H1 (cell line): Measurements from ENCODE around the gene GRID1. TPM values are rescaled to one million over a fixed set of nuclear protein-coding genes. Genes with fewer than 3 reads are reported as not detected.

Experiments used
- CTCF ChIA-PET: fragments of 300-600 bp; sonication (Branson Sonifier 250); formaldehyde crosslinking; loops from one replicate; lab custom pipeline; 2021; ENCODE audit not compliant: partially characterized antibody; lab: Charles Lee
- POLR2A ChIA-PET: fragments of 300-600 bp; sonication (Branson Sonifier 250); formaldehyde crosslinking; loops from one replicate; lab custom pipeline; 2021; ENCODE audit warnings: inconsistent platforms; ENCODE audit not compliant: partially characterized antibody; lab: Charles Lee
- DNase-seq, 2 experiments: peaks; one replicate each; pipeline versions ENCODE4 v3.0.0 to v3.0.0-alpha.2; 2010 to 2022; ENCODE audit warnings: low spot score in 2 of 2, low read depth in 1 of 2, mixed read lengths in 1 of 2
- FAIRE-seq: peaks from 2 replicates; lab custom pipeline; 2011; peaks lifted over from hg19 to GRCh38; lab: Jason Lieb, UNC
- H2AFZ ChIP-seq: 2 replicates; pipeline ENCODE4 v1.8.1; 2012; ENCODE audit warnings: low read length, inconsistent platforms
- H2AK5ac ChIP-seq: 2 replicates; pipeline ENCODE4 v1.6.1; 2013; ENCODE audit warnings: low read depth, low read length
- H2BK120ac ChIP-seq: replicated peaks from 2 replicates; pipeline ENCODE3; 2013; ENCODE audit warnings: low read depth, low read length, inconsistent platforms
- H2BK12ac ChIP-seq: 2 replicates; pipeline ENCODE4 v1.6.1; 2013; ENCODE audit warnings: low read depth, low read length
- H2BK15ac ChIP-seq: 2 replicates; pipeline ENCODE4 v1.6.1; 2013; ENCODE audit warnings: low read length
- H2BK20ac ChIP-seq: 2 replicates; pipeline ENCODE4 v1.6.1; 2013; ENCODE audit warnings: low read length
- H2BK5ac ChIP-seq: 2 replicates; pipeline ENCODE4 v1.6.1; 2013; ENCODE audit warnings: low read depth, low read length
- H3K14ac ChIP-seq: 2 replicates; pipeline ENCODE4 v1.6.1; 2013; ENCODE audit warnings: inconsistent platforms; ENCODE audit not compliant: insufficient read length
- H3K18ac ChIP-seq: 2 replicates; pipeline ENCODE4 v1.6.1; 2013; ENCODE audit warnings: low read length; ENCODE audit errors: extremely low read depth
- H3K23ac ChIP-seq: 2 replicates; pipeline ENCODE4 v1.6.1; 2013; ENCODE audit warnings: inconsistent platforms; ENCODE audit not compliant: insufficient read length
- H3K23me2 ChIP-seq: 2 replicates; pipeline ENCODE4 v1.6.1; 2013; ENCODE audit warnings: low read depth, low read length
- H3K27ac ChIP-seq: 2 replicates; pipeline ENCODE4 v1.6.1; 2011; ENCODE audit warnings: low read depth, low read length, inconsistent platforms
- H3K27me3 ChIP-seq, 4 experiments: replicated peaks in 1 of 4; 1 replicate in 1 of 4; 2 replicates in 3 of 4; pipeline versions ENCODE4 v1.6.1 to v1.8.1; 2011 to 2013; ENCODE audit warnings: low read length in 3 of 4, mild to moderate bottlenecking in 3 of 4, inconsistent platforms in 2 of 4, mixed read lengths in 2 of 4, moderate library complexity in 1 of 4; ENCODE audit not compliant: control insufficient read depth in 3 of 4, insufficient read depth in 3 of 4; ENCODE audit errors: extremely low read depth in 1 of 4
- H3K36me3 ChIP-seq, 4 experiments: 2 replicates each; pipeline versions ENCODE4 v1.6.1 to v1.8.1; 2011 to 2013; ENCODE audit warnings: mild to moderate bottlenecking in 4 of 4, low read length in 3 of 4, moderate library complexity in 2 of 4, control low read depth in 1 of 4, inconsistent platforms in 1 of 4; ENCODE audit not compliant: insufficient read depth in 4 of 4, control insufficient read depth in 2 of 4
- H3K4ac ChIP-seq: replicated peaks from 2 replicates; pipeline ENCODE3; 2013; ENCODE audit warnings: low read length, low read depth, mixed read lengths, inconsistent platforms; ENCODE audit not compliant: insufficient read length
- H3K4me1 ChIP-seq, 4 experiments: replicated peaks in 1 of 4; 1 replicate in 1 of 4; 2 replicates in 3 of 4; pipeline versions ENCODE4 v1.6.1 to v1.8.1; 2011 to 2013; ENCODE audit warnings: low read length in 3 of 4, inconsistent platforms in 2 of 4, mixed read lengths in 1 of 4; ENCODE audit not compliant: insufficient read depth in 4 of 4, control insufficient read depth in 3 of 4
- H3K4me2 ChIP-seq, 2 experiments: 2 replicates each; pipeline versions ENCODE4 v1.6.1 to v1.8.1; 2011 to 2013; ENCODE audit warnings: low read depth in 2 of 2, low read length in 2 of 2, control low read depth in 1 of 2, inconsistent platforms in 1 of 2, mild to moderate bottlenecking in 1 of 2; ENCODE audit not compliant: insufficient read depth in 1 of 2
- H3K4me3 ChIP-seq, 4 experiments: fragments of 200-600, 300-600 bp in 1 of 4; sonication (generic), shearing (Covaris generic), sonication (Bioruptor Twin) in 1 of 4; 2 replicates each; pipeline versions ENCODE4 v1.5.1 to v1.8.1; 2011 to 2016; ENCODE audit warnings: low read length in 4 of 4, low read depth in 3 of 4, control low read depth in 2 of 4, inconsistent platforms in 2 of 4, mild to moderate bottlenecking in 2 of 4, mixed read lengths in 1 of 4, moderate library complexity in 1 of 4; ENCODE audit not compliant: insufficient read depth in 2 of 4; ENCODE audit errors: extremely low read depth in 1 of 4
- H3K56ac ChIP-seq: replicated peaks from 2 replicates; pipeline ENCODE3; 2013; ENCODE audit warnings: low read depth, mild to moderate bottlenecking, mixed read lengths, low read length, inconsistent platforms; ENCODE audit not compliant: insufficient read length
- H3K79me1 ChIP-seq: 2 replicates; pipeline ENCODE4 v1.6.1; 2013; ENCODE audit warnings: low read depth, low read length, control low read depth
- H3K79me2 ChIP-seq, 2 experiments: 2 replicates each; pipeline versions ENCODE4 v1.6.1 to v1.8.1; 2012 to 2013; ENCODE audit warnings: low read length in 2 of 2, mild to moderate bottlenecking in 2 of 2, inconsistent platforms in 1 of 2; ENCODE audit not compliant: insufficient read depth in 2 of 2, control insufficient read depth in 1 of 2
- H3K9ac ChIP-seq, 4 experiments: replicated peaks in 1 of 4; 1 replicate in 1 of 4; 2 replicates in 3 of 4; pipeline versions ENCODE4 v1.6.1 to v1.8.1; 2011 to 2013; ENCODE audit warnings: low read depth in 3 of 4, low read length in 3 of 4, control low read depth in 2 of 4, mild to moderate bottlenecking in 2 of 4, moderate library complexity in 2 of 4, inconsistent platforms in 1 of 4; ENCODE audit errors: extremely low read depth in 1 of 4
- H3K9me3 ChIP-seq, 2 experiments: 2 replicates each; pipeline versions ENCODE4 v1.6.1 to v1.8.1; 2012 to 2013; ENCODE audit warnings: mild to moderate bottlenecking in 2 of 2, moderate library complexity in 2 of 2, control low read depth in 1 of 2, inconsistent platforms in 1 of 2, low read depth in 1 of 2, low read length in 1 of 2, mixed read lengths in 1 of 2; ENCODE audit not compliant: insufficient read depth in 2 of 2
- H4K20me1 ChIP-seq, 2 experiments: replicated peaks in 1 of 2; 2 replicates each; pipeline versions ENCODE3 to v1.8.1; 2011 to 2013; ENCODE audit warnings: inconsistent platforms in 2 of 2, low read length in 2 of 2, mild to moderate bottlenecking in 1 of 2; ENCODE audit not compliant: insufficient read depth in 2 of 2, control insufficient read depth in 1 of 2
- H4K5ac ChIP-seq: 2 replicates; pipeline ENCODE4 v1.6.1; 2013; ENCODE audit warnings: low read length, low read depth, mixed read lengths, inconsistent platforms; ENCODE audit not compliant: insufficient read length
- H4K8ac ChIP-seq: 2 replicates; pipeline ENCODE4 v1.8.0; 2013; ENCODE audit warnings: mild to moderate bottlenecking, moderate library complexity, low read length, inconsistent platforms; ENCODE audit not compliant: insufficient read depth; ENCODE audit errors: extremely low read depth
- H4K91ac ChIP-seq: replicated peaks from 2 replicates; pipeline ENCODE3; 2013; ENCODE audit warnings: low read length, mixed read lengths, inconsistent platforms; ENCODE audit not compliant: insufficient read length
- CTBP2 ChIP-seq: IDR thresholded peaks from 2 replicates; pipeline ENCODE4 v1.7.0; 2011; ENCODE audit warnings: borderline replicate concordance, mild to moderate bottlenecking, moderate library complexity, mixed read lengths, low read length; ENCODE audit not compliant: insufficient read depth, insufficient read length
- JUND ChIP-seq: IDR thresholded peaks from 2 replicates; pipeline ENCODE4 v1.6.1; 2011; ENCODE audit warnings: mild to moderate bottlenecking, improper control_type of control experiment, low read length
- NANOG ChIP-seq: IDR thresholded peaks from 2 replicates; pipeline ENCODE4 v1.6.1; 2011; ENCODE audit warnings: low read length, low read depth, mild to moderate bottlenecking, inconsistent platforms; ENCODE audit not compliant: insufficient read depth, poor library complexity, severe bottlenecking
- POLR2A ChIP-seq, 2 experiments: IDR thresholded peaks; 1 replicate in 1 of 2; 2 replicates in 1 of 2; pipeline ENCODE4 v1.6.1; 2011; ENCODE audit warnings: low read depth in 2 of 2, low read length in 2 of 2, mild to moderate bottlenecking in 2 of 2; ENCODE audit errors: control extremely low read depth in 1 of 2
- POLR2AphosphoS5 ChIP-seq: IDR thresholded peaks from 2 replicates; pipeline ENCODE4 v1.6.1; 2011; ENCODE audit warnings: low read depth, low read length
- RXRA ChIP-seq: IDR thresholded peaks from 2 replicates; pipeline ENCODE4 v1.6.1; 2011; ENCODE audit warnings: low read depth, mild to moderate bottlenecking, low read length, moderate library complexity; ENCODE audit not compliant: insufficient read depth
- USF2 ChIP-seq: IDR thresholded peaks from 2 replicates; pipeline ENCODE4 v1.6.1; 2011; ENCODE audit warnings: low read length, improper control_type of control experiment
- WGBS, 2 experiments: shearing (Covaris generic) in 1 of 2; methylation state at CpG; one replicate each; pipeline versions ENCODE4 v1.1.6 to v1.1.7; 2013 to 2015; ENCODE audit warnings: low lambda C conversion rate in 2 of 2, mixed read lengths in 2 of 2, inconsistent platforms in 1 of 2, low coverage in 1 of 2, missing lambda C conversion rate in 1 of 2; ENCODE audit not compliant: insufficient replicate concordance in 2 of 2, insufficient coverage in 1 of 2, insufficient read length in 1 of 2; ENCODE audit errors: extremely low coverage in 1 of 2, missing lambda C conversion rate in 1 of 2; 5-methylcytosine and 5-hydroxymethylcytosine counted together
- polyA plus RNA-seq, 7 experiments: library from polyadenylated mRNA; depleted of rRNA in 3 of 7; stranded (reverse) in 5 of 7; unstranded in 2 of 7; fragments of >200 nt in 5 of 7; fragments of 200-250 nt in 2 of 7; gene quantifications; 1 replicate in 5 of 7; 2 replicates in 1 of 7; 4 replicates in 1 of 7; pipeline versions ENCODE4 v1.2.1 to v1.2.3, GENCODE V29; 2011 to 2013; ENCODE audit warnings: missing spikeins in 2 of 7, mixed read lengths in 2 of 7
- total RNA-seq: library from RNA; stranded (reverse); fragmentation: NEBNext Ultra II Directional; extraction: Animal tissue kit (Norgen Biotek cat#: 25700); gene quantifications from 2 replicates; pipeline ENCODE4 v1.2.1, GENCODE V29; 2021

Gene GRID1
- total and polyA plus RNA-seq, 2 of the 8 experiments (the other 6 are each of a cell fraction or from before 2014, with no cell fraction given): 0.22 to 0.30 TPM

DNA sequence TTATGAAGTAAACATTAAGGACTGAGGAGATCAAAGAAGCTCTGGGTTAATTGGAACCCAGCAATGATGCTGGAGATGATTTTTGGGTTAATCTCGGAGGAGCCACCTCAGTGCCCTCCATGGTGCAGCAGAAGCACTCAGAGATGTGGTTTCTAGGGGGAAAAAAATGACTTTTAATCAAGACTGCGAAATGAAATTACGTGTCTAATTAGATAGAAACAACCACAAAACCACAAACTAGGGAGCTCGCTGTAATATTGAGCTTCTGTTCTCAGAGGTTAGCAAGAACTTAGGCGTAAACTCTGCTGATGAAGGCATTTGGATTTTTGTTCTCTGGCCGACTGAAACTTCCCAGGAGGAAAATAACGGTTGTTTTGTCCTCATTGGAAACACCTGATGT is 319.0 kb downstream of the GRID1 start:
- Histone ChIP-seq H3K4me2 (no peak overlapping the region), H3K27me3 (no peaks in the 10 kb centered on the region), H2BK15ac (no peak overlapping the region), H3K23me2 (no peaks in the 10 kb centered on the region), H3K36me3 (no peaks in the 10 kb centered on the region), H3K23ac (no peak overlapping the region), H3K9ac (no peak overlapping the region), H3K4me3 (no peak overlapping the region), H3K27ac (no peak overlapping the region), H3K79me1 (no peaks in the 10 kb centered on the region), H3K4me1 (no peaks in the 10 kb centered on the region), H2BK20ac (no peak overlapping the region), H3K9me3 (no peaks in the 10 kb centered on the region), H2BK12ac (no peak overlapping the region), H4K5ac (no peak overlapping the region), H4K8ac (no peak overlapping the region), H3K56ac (no peak overlapping the region), H2AK5ac (no peak overlapping the region), H2BK120ac (no peak overlapping the region), H4K20me1 (no peaks in the 10 kb centered on the region), H3K18ac (no peak overlapping the region), H2BK5ac (no peak overlapping the region), H3K14ac (no peak overlapping the region), H2AFZ (no peak overlapping the region), H3K79me2 (no peaks in the 10 kb centered on the region), H3K4ac (no peak overlapping the region), H4K91ac (no peak overlapping the region)
- ChIA-PET POLR2A (no interaction called here), CTCF (interaction anchor here (0.8 to 1.4 kb wide), 3 partner anchors 30 to 89 kb away, joined by 3 to 4 read pairs (median 4); no protein-coding TSS in a partner anchor)
- 84% methylated on average over 7 of the region's 7 CpGs; no CpG with 5 or more reads in 1 of the 2 experiments for WGBS, 2 experiments
- FAIRE-seq (no peak), DNase-seq (no peak)
- TF ChIP-seq USF2 (no peak), POLR2A (IDR thresholded peaks at IDR 0.05; ENCODE audit: control extremely low read depth in 1 of 2, low read depth in 2 of 2, low read length in 2 of 2) (no peak), NANOG (no peak), RXRA (no peak), JUND (no peak), POLR2AphosphoS5 (no peak), CTBP2 (no peak)
